ENCODE results near the gene PLCG2. TPM values are rescaled to one million over a fixed set of nuclear protein-coding genes. Genes with fewer than 3 reads are reported as not detected.

PLCG2 gene
- total RNA-seq, 1 donor from 2014 or later = 14.2 TPM

- no peak for TF ChIP-seq CTCF (IDR thresholded peaks at IDR 0.05)
- TF ChIP-seq POLR2A (IDR thresholded peaks at IDR 0.05) = no peak
- TF ChIP-seq POLR2AphosphoS5 (IDR thresholded peaks at IDR 0.05; ENCODE audit: insufficient read depth in 1 of 2, low read depth in 1 of 2) = no peak
- H3K4me1 ChIP-seq = no peaks in the 10 kb centered on the region
- H3K27me3 ChIP-seq = no peaks in the 10 kb centered on the region
- no peak overlapping the region for H3K4me3 ChIP-seq
- DNase-seq (ENCODE audit: extremely low spot score in 2 of 2) = no peak
- intact Hi-C loops (cut with DNase I) = no loop called here
- H3K27ac ChIP-seq = no peak overlapping the region
- no peaks in the 10 kb centered on the region for H3K9me3 ChIP-seq
- no peaks in the 10 kb centered on the region for H3K36me3 ChIP-seq
These were observed 85.7 kb downstream of the PLCG2 start for GRCh38 chr16:81864646-81865382.

- no peak for DNase-seq (ENCODE audit: extremely low spot score in 2 of 2)
- Histone ChIP-seq H3K4me1 (no peaks in the 10 kb centered on the region), H3K27ac (peak overlapping the region; percentile 22), H3K27me3 (no peaks in the 10 kb centered on the region), H3K4me3 (no peak overlapping the region), H3K36me3 (no peaks in the 10 kb centered on the region), H3K9me3 (no peaks in the 10 kb centered on the region)
- intact Hi-C loops (cut with DNase I) = no loop called here
- peak in 1 of 2 donors; percentile 58 for TF ChIP-seq POLR2AphosphoS5 (IDR thresholded peaks at IDR 0.05; ENCODE audit: insufficient read depth in 1 of 2, low read depth in 1 of 2)
- TF ChIP-seq CTCF (IDR thresholded peaks at IDR 0.05) = no peak
These were observed 87.8 kb downstream of the PLCG2 start for GRCh38 chr16:81866820-81867440.

- no peak for DNase-seq (ENCODE audit: extremely low spot score in 2 of 2)
- Histone ChIP-seq H3K9me3 (no peaks in the 10 kb centered on the region), H3K4me3 (no peak overlapping the region), H3K4me1 (no peaks in the 10 kb centered on the region), H3K27ac (no peak overlapping the region), H3K27me3 (no peaks in the 10 kb centered on the region), H3K36me3 (no peaks in the 10 kb centered on the region)
- TF ChIP-seq POLR2A (IDR thresholded peaks at IDR 0.05) (no peak), CTCF (IDR thresholded peaks at IDR 0.05) (no peak), POLR2AphosphoS5 (IDR thresholded peaks at IDR 0.05; ENCODE audit: insufficient read depth in 1 of 2, low read depth in 1 of 2) (no peak)
- intact Hi-C loops (cut with DNase I) = no loop called here
These were observed 89.1 kb downstream of the PLCG2 start for GRCh38 chr16:81868057-81868748.

- Histone ChIP-seq H3K27ac (no peak overlapping the region), H3K4me3 (no peak overlapping the region), H3K4me1 (peaks cover 6% of the 10 kb centered on the region), H3K36me3 (no peaks in the 10 kb centered on the region), H3K27me3 (no peaks in the 10 kb centered on the region), H3K9me3 (no peaks in the 10 kb centered on the region)
- intact Hi-C loops (cut with DNase I) = no loop called here
- TF ChIP-seq POLR2AphosphoS5 (IDR thresholded peaks at IDR 0.05; ENCODE audit: insufficient read depth in 1 of 2, low read depth in 1 of 2) = no peak
- TF ChIP-seq CTCF (IDR thresholded peaks at IDR 0.05) = no peak
- no peak for TF ChIP-seq POLR2A (IDR thresholded peaks at IDR 0.05)
- DNase-seq (ENCODE audit: extremely low spot score in 2 of 2) = no peak
These were observed 90.2 kb downstream of the PLCG2 start for GRCh38 chr16:81869326-81869725.
